ENCODE results near the gene SRRM2. TPM values are rescaled to one million over a fixed set of nuclear protein-coding genes. Genes with fewer than 3 reads are reported as not detected.
A peak's percentile ranks its signal among the peaks of the same experiment; 100 is the strongest.

The SRRM2 gene
- total and polyA plus RNA-seq, 9 of the 15 experiments (the other 6 are each of a cell fraction or from before 2014, with no cell fraction given) = 26.7 to 563 (median 81.1) TPM

- Histone ChIP-seq H3K79me2 (ENCODE audit: control insufficient read depth, insufficient read depth, low read length) (peaks cover 63% of the 10 kb centered on the region), H3K9me3 (replicated peaks; ENCODE audit: control insufficient read depth, insufficient read depth, low read depth, low read length) (peaks cover 9% of the 10 kb centered on the region), H3K9ac (ENCODE audit: insufficient read depth in 1 of 2, low read depth in 2 of 2, low read length in 2 of 2) (peak overlapping the region in 1 of 2 experiments; percentile 28; a peak in 2 of 4 replicates), H3K4me1 (replicated peaks in 1 of 2; ENCODE audit: control insufficient read depth in 2 of 2, insufficient read depth in 2 of 2, low read length in 2 of 2) (peaks cover 13 to 58% of the 10 kb centered on the region in 2 experiments; a peak in 4 of 5 replicates), H3K36me3 (ENCODE audit: control insufficient read depth, insufficient read depth, low read length) (peaks cover 100% of the 10 kb centered on the region), H4K20me1 (replicated peaks; ENCODE audit: control insufficient read depth, insufficient read depth, low read length) (peaks cover 24% of the 10 kb centered on the region), H2AFZ (ENCODE audit: low read depth, low read length) (no peak overlapping the region), H3K4me2 (ENCODE audit: insufficient read depth, low read length) (no peak overlapping the region), H3K27me3 (ENCODE audit: control insufficient read depth in 2 of 2, insufficient read depth in 2 of 2, low read length in 2 of 2) (no peaks in the 10 kb centered on the region), H3K9me1 (ENCODE audit: control insufficient read depth, insufficient read depth, low read length) (no peaks in the 10 kb centered on the region), H3K27ac (ENCODE audit: extremely low read depth, low read depth, low read length) (no peak overlapping the region; the same call in 2 of the 3 replicates), H3K4me3 (no peak overlapping the region)
- 96% methylated on average over 13 of the region's 19 CpGs for WGBS (ENCODE audit: insufficient coverage, low coverage, missing lambda C conversion rate)
- CTCF ChIA-PET (ENCODE audit: low intra/inter-chr PET ratio) = no interaction called here
- POLR2A ChIA-PET = interaction anchor here (0.6 to 9.0 kb wide), 6 partner anchors 10 to 227 kb away, joined by 3 to 96 read pairs (median 12); partner anchors contain the start of genes ELOB and SRRM2
- ATAC-seq (no peak), DNase-seq (ENCODE audit: extremely low read depth in 1 of 4, low spot score in 3 of 4) (no peak), FAIRE-seq (no peak)
- no TSS peak for BruUV-seq (replicated peaks)
- intact Hi-C loops (cut with micrococcal nuclease) = no loop called here
- in situ Hi-C loops (cut with MboI) = no loop called here
- TF ChIP-seq CBX2 (IDR thresholded peaks at IDR 0.05; ENCODE audit: insufficient read depth, low read length, poor library complexity, severe bottlenecking) (no peak), RBFOX2 (IDR thresholded peaks at IDR 0.05; ENCODE audit: low read depth, low read length) (peak; percentile 68), USF2 (CRISPR knock-in tag; IDR thresholded peaks at IDR 0.05) (no peak), POLR2A (conservative IDR thresholded peaks at IDR 0.05) (peak; percentile 18; the same call in 1 of the 2 replicates), SAFB (IDR thresholded peaks at IDR 0.05; ENCODE audit: borderline replicate concordance, low read depth, low read length) (peak; percentile 13; the same call in 1 of the 2 replicates), RBM22 (IDR thresholded peaks at IDR 0.05; ENCODE audit: low read depth, low read length, poor library complexity, severe bottlenecking) (peak; percentile 91), SLC30A9 (CRISPR knock-in tag; IDR thresholded peaks at IDR 0.05) (no peak), POLR2G (IDR thresholded peaks at IDR 0.05; ENCODE audit: low read depth, low read length) (peak; percentile 71)
These were observed 14.8 kb downstream of the SRRM2 start for GRCh38 chr16:2767140-2767731.
